ENCODE data around the gene ADGRL3.

Gene ADGRL3

GRCh38 chr4:61556277-61556676 is 356.2 kb downstream of the ADGRL3 start:
- H3K79me1 ChIP-seq (ENCODE audit: low read length): peaks cover 5% of the 10 kb centered on the region
- no CpG with 5 or more reads among the region's 1 CpG for WGBS (ENCODE audit: extremely low coverage, insufficient coverage, insufficient read length)

GRCh38 chr4:61559396-61559795 is 359.3 kb downstream of the ADGRL3 start:
- H3K27me3 ChIP-seq (ENCODE audit: insufficient read depth, low read length): no peaks in the 10 kb centered on the region
- H3K79me2 ChIP-seq (ENCODE audit: control insufficient read depth, insufficient read depth, low read length, poor library complexity): no peaks in the 10 kb centered on the region
- peaks cover 3 to 4% of the 10 kb centered on the region in 2 experiments for H3K4me1 ChIP-seq (ENCODE audit: control insufficient read depth in 1 of 2, insufficient read depth in 2 of 2, low read length in 2 of 2)

More at GRCh38 chr4:61556277-61556676, 356.2 kb downstream of the ADGRL3 start:
- no peak overlapping the region for H3K18ac ChIP-seq (ENCODE audit: low read length)
- peak overlapping the region; percentile 69 for H2BK12ac ChIP-seq (ENCODE audit: low read length)
- no peak overlapping the region for H3K23ac ChIP-seq (ENCODE audit: low read length)
- peak overlapping the region; percentile 49 for H2AK5ac ChIP-seq (ENCODE audit: low read length)
- no peaks in the 10 kb centered on the region for H3K36me3 ChIP-seq (ENCODE audit: control insufficient read depth in 1 of 2, insufficient read depth in 2 of 2, low read length in 2 of 2)
- peaks cover 3 to 4% of the 10 kb centered on the region in 2 experiments for H3K4me1 ChIP-seq (ENCODE audit: control insufficient read depth in 1 of 2, insufficient read depth in 2 of 2, low read length in 2 of 2)
- H3K27ac ChIP-seq (ENCODE audit: low read depth, low read length): peak overlapping the region; percentile 51
- H3K4me2 ChIP-seq (ENCODE audit: low read length): no peak overlapping the region
- no peak overlapping the region for H3K4me3 ChIP-seq (ENCODE audit: low read depth, low read length)
- H4K91ac ChIP-seq (ENCODE audit: low read depth, low read length): peak overlapping the region; percentile 58
- no peak overlapping the region for H3K14ac ChIP-seq (ENCODE audit: low read length)
- H2AFZ ChIP-seq (ENCODE audit: insufficient read depth, low read length, poor library complexity): no peak overlapping the region
- H2BK5ac ChIP-seq (ENCODE audit: low read depth, low read length, poor library complexity): peak overlapping the region; percentile 83
- H3K9me3 ChIP-seq (ENCODE audit: insufficient read depth, low read depth, low read length): no peaks in the 10 kb centered on the region
- H3K79me2 ChIP-seq (ENCODE audit: control insufficient read depth, insufficient read depth, low read length, poor library complexity): no peaks in the 10 kb centered on the region
- H4K8ac ChIP-seq (ENCODE audit: low read depth, low read length): peak overlapping the region; percentile 32
- peak overlapping the region; percentile 85 for H2BK120ac ChIP-seq (ENCODE audit: insufficient read depth, low read length, poor library complexity)
- no peak for DNase-seq
- peak overlapping the region; percentile 49 for H3K4ac ChIP-seq (ENCODE audit: low read depth, low read length)
- H3K9ac ChIP-seq (ENCODE audit: low read length): no peak overlapping the region
- H3K27me3 ChIP-seq (ENCODE audit: insufficient read depth, low read length): no peaks in the 10 kb centered on the region
- no peak overlapping the region for H4K12ac ChIP-seq (ENCODE audit: low read depth, low read length)

GRCh38 chr4:61561028-61561427 is 360.9 kb downstream of the ADGRL3 start:
- no peak overlapping the region for H2BK12ac ChIP-seq (ENCODE audit: low read length)
- H3K79me2 ChIP-seq (ENCODE audit: control insufficient read depth, insufficient read depth, low read length, poor library complexity): no peaks in the 10 kb centered on the region
- no peak overlapping the region for H3K18ac ChIP-seq (ENCODE audit: low read length)
- no peak for DNase-seq
- H4K91ac ChIP-seq (ENCODE audit: low read depth, low read length): no peak overlapping the region
- H2AK5ac ChIP-seq (ENCODE audit: low read length): no peak overlapping the region
- no peak overlapping the region for H3K4me2 ChIP-seq (ENCODE audit: low read length)
- H3K9ac ChIP-seq (ENCODE audit: low read length): no peak overlapping the region
- H3K27me3 ChIP-seq (ENCODE audit: insufficient read depth, low read length): no peaks in the 10 kb centered on the region
- H3K79me1 ChIP-seq (ENCODE audit: low read length): peaks cover 3% of the 10 kb centered on the region
- H3K23ac ChIP-seq (ENCODE audit: low read length): no peak overlapping the region
- H4K8ac ChIP-seq (ENCODE audit: low read depth, low read length): no peak overlapping the region
- peaks cover 2 to 3% of the 10 kb centered on the region in 2 experiments for H3K4me1 ChIP-seq (ENCODE audit: control insufficient read depth in 1 of 2, insufficient read depth in 2 of 2, low read length in 2 of 2)
- H3K4ac ChIP-seq (ENCODE audit: low read depth, low read length): no peak overlapping the region
- H3K14ac ChIP-seq (ENCODE audit: low read length): no peak overlapping the region
- H2BK5ac ChIP-seq (ENCODE audit: low read depth, low read length, poor library complexity): no peak overlapping the region
- no peak overlapping the region for H2BK120ac ChIP-seq (ENCODE audit: insufficient read depth, low read length, poor library complexity)
- no peak overlapping the region for H3K27ac ChIP-seq (ENCODE audit: low read depth, low read length)
- no peak overlapping the region for H3K4me3 ChIP-seq (ENCODE audit: low read depth, low read length)
- H2AFZ ChIP-seq (ENCODE audit: insufficient read depth, low read length, poor library complexity): no peak overlapping the region
- no peaks in the 10 kb centered on the region for H3K36me3 ChIP-seq (ENCODE audit: control insufficient read depth in 1 of 2, insufficient read depth in 2 of 2, low read length in 2 of 2)
- H3K9me3 ChIP-seq (ENCODE audit: insufficient read depth, low read depth, low read length): no peaks in the 10 kb centered on the region
- no peak overlapping the region for H4K12ac ChIP-seq (ENCODE audit: low read depth, low read length)

More at GRCh38 chr4:61559396-61559795, 359.3 kb downstream of the ADGRL3 start:
- no peak overlapping the region for H3K18ac ChIP-seq (ENCODE audit: low read length)
- no peak overlapping the region for H4K12ac ChIP-seq (ENCODE audit: low read depth, low read length)
- H3K27ac ChIP-seq (ENCODE audit: low read depth, low read length): no peak overlapping the region
- H3K9me3 ChIP-seq (ENCODE audit: insufficient read depth, low read depth, low read length): no peaks in the 10 kb centered on the region
- no peak overlapping the region for H3K4me2 ChIP-seq (ENCODE audit: low read length)
- H2BK12ac ChIP-seq (ENCODE audit: low read length): no peak overlapping the region
- H4K91ac ChIP-seq (ENCODE audit: low read depth, low read length): no peak overlapping the region
- no peak overlapping the region for H3K9ac ChIP-seq (ENCODE audit: low read length)
- H3K23ac ChIP-seq (ENCODE audit: low read length): no peak overlapping the region
- H3K36me3 ChIP-seq (ENCODE audit: control insufficient read depth in 1 of 2, insufficient read depth in 2 of 2, low read length in 2 of 2): no peaks in the 10 kb centered on the region
- H4K8ac ChIP-seq (ENCODE audit: low read depth, low read length): no peak overlapping the region
- no peak overlapping the region for H2BK120ac ChIP-seq (ENCODE audit: insufficient read depth, low read length, poor library complexity)
- DNase-seq: no peak
- no peak overlapping the region for H3K4me3 ChIP-seq (ENCODE audit: low read depth, low read length)
- no peak overlapping the region for H2BK5ac ChIP-seq (ENCODE audit: low read depth, low read length, poor library complexity)
- no CpG with 5 or more reads among the region's 3 CpGs for WGBS (ENCODE audit: extremely low coverage, insufficient coverage, insufficient read length)
- peaks cover 5% of the 10 kb centered on the region for H3K79me1 ChIP-seq (ENCODE audit: low read length)
- H2AFZ ChIP-seq (ENCODE audit: insufficient read depth, low read length, poor library complexity): no peak overlapping the region
- H3K4ac ChIP-seq (ENCODE audit: low read depth, low read length): no peak overlapping the region
- no peak overlapping the region for H2AK5ac ChIP-seq (ENCODE audit: low read length)
- H3K14ac ChIP-seq (ENCODE audit: low read length): no peak overlapping the region

GRCh38 chr4:61571761-61572559 is 371.8 kb downstream of the ADGRL3 start:
- H2BK120ac ChIP-seq (ENCODE audit: insufficient read depth, low read length, poor library complexity): no peak overlapping the region
- no peaks in the 10 kb centered on the region for H3K27me3 ChIP-seq (ENCODE audit: insufficient read depth, low read length)
- no peaks in the 10 kb centered on the region for H3K36me3 ChIP-seq (ENCODE audit: control insufficient read depth in 1 of 2, insufficient read depth in 2 of 2, low read length in 2 of 2)
- H3K27ac ChIP-seq (ENCODE audit: low read depth, low read length): no peak overlapping the region
- no peaks in the 10 kb centered on the region for H3K9me3 ChIP-seq (ENCODE audit: insufficient read depth, low read depth, low read length)
- H4K12ac ChIP-seq (ENCODE audit: low read depth, low read length): no peak overlapping the region
- no peaks in the 10 kb centered on the region for H3K4me1 ChIP-seq (ENCODE audit: control insufficient read depth in 1 of 2, insufficient read depth in 2 of 2, low read length in 2 of 2)
- no peak overlapping the region for H2BK5ac ChIP-seq (ENCODE audit: low read depth, low read length, poor library complexity)
- DNase-seq: no peak
- H3K9ac ChIP-seq (ENCODE audit: low read length): no peak overlapping the region
- H3K4ac ChIP-seq (ENCODE audit: low read depth, low read length): no peak overlapping the region
- H3K4me2 ChIP-seq (ENCODE audit: low read length): no peak overlapping the region
- H2AK5ac ChIP-seq (ENCODE audit: low read length): no peak overlapping the region
- WGBS (ENCODE audit: extremely low coverage, insufficient coverage, insufficient read length): no CpG with 5 or more reads among the region's 2 CpGs
- H4K91ac ChIP-seq (ENCODE audit: low read depth, low read length): no peak overlapping the region
- no peak overlapping the region for H2BK12ac ChIP-seq (ENCODE audit: low read length)
- H3K23ac ChIP-seq (ENCODE audit: low read length): no peak overlapping the region
- H3K79me1 ChIP-seq (ENCODE audit: low read length): no peaks in the 10 kb centered on the region
- H3K18ac ChIP-seq (ENCODE audit: low read length): no peak overlapping the region
- H2AFZ ChIP-seq (ENCODE audit: insufficient read depth, low read length, poor library complexity): no peak overlapping the region
- no peaks in the 10 kb centered on the region for H3K79me2 ChIP-seq (ENCODE audit: control insufficient read depth, insufficient read depth, low read length, poor library complexity)
- no peak overlapping the region for H3K4me3 ChIP-seq (ENCODE audit: low read depth, low read length)
- H3K14ac ChIP-seq (ENCODE audit: low read length): no peak overlapping the region
- H4K8ac ChIP-seq (ENCODE audit: low read depth, low read length): no peak overlapping the region

All from trophoblast cell (in vitro differentiated cells and primary cell).